GM10847 (cell line): ENCODE measurements around the gene EPN1.
"Not testable (repeated sequence)": the region's sequence is repeated elsewhere in the genome, so short reads cannot be mapped to it uniquely, and the experiment has no call there.

Source experiments
- POLR2A ChIP-seq: IDR thresholded peaks from 2 replicates; pipeline ENCODE4 v1.6.1; 2011; ENCODE audit not compliant: insufficient read length; ENCODE audit errors: extremely low read depth

EPN1 gene

DNA sequence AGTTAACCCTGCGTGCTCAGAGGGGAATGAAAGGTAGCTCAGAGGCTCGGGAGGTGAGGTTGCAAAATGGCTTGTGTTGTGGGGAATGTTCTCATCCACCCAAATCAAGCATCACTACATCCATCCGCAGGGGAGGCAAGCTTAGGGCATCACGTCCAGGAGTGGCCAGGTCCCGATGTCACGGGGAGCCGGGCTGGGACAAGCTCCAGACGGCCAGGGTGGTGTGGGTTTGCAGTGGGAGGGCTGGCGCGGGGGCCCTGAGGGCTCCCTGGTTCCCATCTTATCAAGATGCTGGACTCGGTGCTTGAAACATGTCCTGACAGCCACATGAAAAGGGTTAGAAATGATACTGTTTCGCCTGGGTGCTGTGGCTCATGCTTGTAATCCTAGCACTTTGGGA is 25.8 kb downstream of the EPN1 start:
- no peak for TF ChIP-seq POLR2A

DNA sequence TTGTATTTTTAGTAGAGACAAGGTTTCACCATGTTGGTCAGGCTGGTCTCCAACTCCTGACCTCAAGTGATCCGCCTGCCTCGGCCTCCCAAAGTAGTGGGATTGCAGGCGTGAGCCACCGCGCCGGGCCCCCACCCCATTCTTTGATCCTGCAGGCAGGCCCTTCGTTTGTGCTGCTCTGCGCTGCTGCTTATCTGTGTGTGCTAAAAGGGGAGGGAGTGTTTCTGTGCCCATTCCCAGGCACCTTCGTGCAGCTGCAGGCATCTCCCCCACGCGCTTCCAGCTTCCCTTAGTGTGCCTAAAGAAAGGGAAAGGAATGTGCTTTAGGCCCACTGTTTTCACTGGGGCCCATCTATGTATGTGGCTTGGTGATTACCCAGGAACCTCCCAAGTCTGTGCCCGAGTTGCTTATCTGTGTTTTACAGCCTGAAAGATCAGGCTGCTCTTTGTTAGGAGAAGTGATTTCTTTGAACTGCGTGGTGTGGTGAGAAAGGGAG is 27.2 kb downstream of the EPN1 start:
- no peak for TF ChIP-seq POLR2A

DNA sequence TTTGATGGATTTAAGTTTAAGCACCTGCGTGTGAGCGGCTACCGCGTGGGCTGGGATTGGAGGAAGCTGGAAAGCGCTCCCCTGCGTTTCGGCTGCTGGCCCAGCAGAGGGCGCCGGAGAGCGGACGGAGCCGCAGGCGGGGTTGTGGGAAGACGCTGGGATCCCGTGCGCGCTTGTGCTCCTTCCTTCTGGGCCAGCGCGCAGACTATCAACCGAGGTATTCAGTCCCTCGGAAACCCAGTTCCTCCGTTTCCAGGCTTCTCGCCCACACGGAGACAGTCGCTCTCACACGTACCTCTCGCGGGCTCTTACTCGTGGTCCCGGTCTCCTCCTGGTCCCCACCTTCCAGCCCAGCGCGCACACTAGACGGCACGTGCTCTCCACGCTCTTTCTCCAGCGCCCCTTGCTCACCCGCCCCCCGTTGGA is 28.8 kb downstream of the EPN1 start:
- TF ChIP-seq POLR2A = no peak

DNA sequence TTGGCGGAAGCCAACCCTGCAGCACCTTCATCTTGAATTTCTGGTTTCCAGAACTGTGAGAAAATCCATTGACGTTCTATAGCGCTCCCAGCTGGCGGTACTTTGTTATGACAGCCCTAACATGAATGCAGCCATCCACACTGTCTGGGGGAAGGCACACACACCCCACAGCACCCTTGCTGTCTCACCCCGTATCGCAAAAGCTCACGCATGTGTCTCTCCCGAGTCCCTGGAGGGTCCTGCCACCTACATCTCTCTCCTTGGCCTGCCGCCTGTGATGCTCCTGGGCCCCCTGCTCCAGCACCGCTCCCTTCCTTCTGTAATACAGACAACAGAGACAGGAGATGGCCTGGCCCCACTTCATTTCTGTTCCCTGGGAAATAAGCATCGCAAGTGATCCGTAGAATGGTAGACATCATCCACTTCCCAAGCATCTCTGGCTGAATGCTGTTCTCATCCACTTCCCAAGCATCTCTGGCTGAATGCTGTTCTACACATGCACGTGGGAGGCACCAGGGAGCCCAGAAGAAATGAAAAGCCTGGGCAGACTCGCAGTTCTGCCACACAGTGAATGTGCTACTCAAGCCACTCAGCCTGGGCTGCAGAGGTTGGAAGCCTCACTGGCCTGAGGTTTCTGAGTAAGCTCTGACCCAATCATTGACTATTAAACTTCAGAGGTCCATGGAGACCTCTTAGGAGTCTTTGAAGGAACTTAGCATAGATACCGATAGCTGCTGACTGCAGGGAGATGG is 29.6 kb downstream of the EPN1 start:
- TF ChIP-seq POLR2A = no peak

DNA sequence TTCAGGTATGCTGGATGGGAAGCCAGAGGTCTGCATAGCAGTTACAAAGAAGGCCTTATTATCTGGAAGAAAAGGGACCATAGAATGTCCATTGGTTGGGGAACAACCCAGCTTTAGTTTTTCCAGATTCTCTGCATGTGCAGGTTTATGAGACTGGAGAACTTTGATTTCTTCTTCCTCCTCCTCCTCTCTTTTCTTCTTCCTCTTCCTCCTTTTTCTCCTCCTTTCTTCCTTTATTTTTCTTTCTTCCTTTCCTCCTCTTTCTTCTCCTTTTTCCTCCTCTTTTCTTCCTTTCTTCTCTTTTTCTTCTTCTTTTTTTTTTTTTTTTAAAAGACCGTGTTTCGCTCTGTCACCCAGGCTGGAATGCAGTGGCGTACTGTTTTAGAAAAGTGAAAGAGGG is 30.9 kb downstream of the EPN1 start:
- no peak for TF ChIP-seq POLR2A

DNA sequence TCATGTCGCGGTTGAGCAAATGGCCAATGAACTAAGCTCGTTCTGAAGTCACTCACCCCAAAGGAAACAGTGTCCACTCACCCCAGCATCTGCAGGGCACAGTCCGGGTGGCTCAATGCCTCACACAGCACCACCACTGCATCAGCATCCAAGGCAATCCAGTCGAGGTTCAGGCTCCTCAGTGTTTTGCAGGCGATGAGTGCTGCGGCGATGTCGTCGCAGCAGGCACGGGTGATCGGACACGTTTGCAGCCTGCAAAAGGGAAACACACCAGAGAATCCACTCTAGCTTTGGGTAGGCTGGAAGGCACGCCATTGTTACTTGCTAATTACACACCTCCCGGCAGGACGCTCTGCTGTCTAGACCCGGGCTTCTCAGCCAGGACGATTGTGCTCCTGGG is 36.7 kb downstream of the EPN1 start:
- no peak for TF ChIP-seq POLR2A

DNA sequence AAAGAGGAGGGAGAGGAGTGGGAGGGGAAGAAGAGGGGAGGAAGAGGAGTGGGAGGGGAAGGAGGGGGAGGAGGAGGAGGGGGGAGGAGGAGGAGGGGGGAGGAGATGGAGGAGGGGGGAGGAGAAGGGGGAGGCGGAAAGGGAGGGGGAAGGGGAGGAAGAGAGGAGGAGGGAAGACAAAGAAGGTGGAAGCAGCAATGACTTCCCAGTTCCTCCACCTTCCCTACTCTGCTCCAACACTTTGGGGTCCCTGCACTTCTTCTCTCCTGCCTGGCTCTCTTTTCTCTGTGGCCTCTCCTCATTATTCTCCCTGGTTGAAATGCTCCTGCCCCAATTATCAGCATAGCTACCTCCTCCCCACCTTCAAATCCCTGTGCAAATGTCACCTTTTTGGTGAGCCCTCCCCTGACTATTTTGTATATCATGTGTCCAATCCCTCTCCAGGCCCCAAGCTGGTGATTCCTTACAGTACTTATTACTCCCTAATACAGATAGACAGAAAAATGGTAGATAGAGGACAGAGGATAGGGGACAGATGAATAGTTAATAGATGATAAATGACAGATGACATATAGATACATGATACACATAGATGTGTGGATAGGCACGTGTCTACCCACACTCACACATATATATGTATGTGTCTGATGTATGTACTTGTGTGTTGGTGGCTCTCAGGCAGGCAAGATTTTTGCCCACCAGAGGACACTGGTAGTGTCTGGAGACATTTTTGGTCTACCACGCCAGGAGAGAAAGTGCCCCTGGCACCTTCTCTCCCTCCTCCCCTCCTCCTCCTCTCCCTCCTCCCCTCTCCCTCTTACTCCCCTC is 38.0 kb downstream of the EPN1 start:
- TF ChIP-seq POLR2A = no peak

DNA sequence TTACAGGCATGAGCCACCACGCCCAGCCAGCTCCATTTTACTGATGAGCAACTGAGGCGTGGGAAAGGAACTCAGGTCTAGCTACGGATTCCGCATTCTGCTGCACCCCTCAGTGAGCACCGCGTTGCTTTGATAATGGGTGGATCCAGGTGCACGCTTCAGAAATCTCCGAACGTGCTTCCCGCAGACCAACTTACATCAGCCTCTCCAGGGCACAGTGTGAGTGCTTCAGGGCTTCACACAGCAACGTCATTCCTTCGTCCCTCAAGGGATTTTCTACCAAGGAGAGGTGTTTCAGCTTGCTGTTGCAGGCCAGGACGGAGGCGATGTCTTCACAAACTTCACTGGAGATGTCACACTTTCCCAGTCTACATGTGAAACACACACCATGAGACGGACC is 41.5 kb downstream of the EPN1 start:
- TF ChIP-seq POLR2A = no peak

DNA sequence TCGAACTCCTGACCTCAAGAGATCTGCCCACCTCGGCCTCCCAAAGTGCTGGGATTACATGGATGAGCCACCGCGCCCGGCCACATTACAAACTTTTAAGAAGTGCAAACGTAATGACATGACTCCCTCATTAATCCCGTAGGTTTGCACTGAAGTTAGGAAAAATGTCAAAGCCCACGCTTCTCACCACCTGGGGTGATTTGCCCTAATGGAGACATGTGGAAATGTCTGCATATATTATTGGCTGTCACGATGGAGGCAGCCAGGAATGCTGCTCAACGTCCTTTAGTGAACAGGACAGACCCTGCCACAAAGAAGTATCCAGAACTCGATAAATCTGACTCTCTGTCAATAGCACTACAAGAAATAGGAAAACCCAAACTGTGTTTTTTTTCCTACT is 42.2 kb downstream of the EPN1 start:
- no peak for TF ChIP-seq POLR2A

DNA sequence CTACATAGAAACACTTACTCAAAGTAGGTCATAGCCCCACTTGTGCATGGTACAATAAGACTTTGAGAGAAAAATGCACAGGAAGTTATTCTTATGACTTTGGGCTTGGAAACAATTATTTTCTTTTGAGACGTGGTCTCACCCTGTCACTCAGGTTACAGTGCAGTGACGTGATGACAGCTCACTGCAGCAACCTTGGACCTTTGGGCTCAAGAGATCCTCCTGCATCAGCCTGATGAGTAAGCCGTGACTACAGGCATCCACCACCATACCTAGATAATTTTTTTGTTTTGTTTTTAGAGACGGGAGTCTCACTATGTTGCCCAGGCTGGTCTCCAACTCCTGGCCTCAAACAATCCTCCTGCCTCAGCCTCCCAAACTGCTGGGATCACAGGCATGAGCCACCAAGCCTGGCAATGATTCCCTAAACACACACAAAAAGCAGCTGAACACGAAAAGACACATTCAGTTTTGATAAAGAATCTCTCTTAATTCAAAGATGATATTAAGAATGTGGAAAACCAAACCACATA is 45.3 kb downstream of the EPN1 start:
- no peak for TF ChIP-seq POLR2A

DNA sequence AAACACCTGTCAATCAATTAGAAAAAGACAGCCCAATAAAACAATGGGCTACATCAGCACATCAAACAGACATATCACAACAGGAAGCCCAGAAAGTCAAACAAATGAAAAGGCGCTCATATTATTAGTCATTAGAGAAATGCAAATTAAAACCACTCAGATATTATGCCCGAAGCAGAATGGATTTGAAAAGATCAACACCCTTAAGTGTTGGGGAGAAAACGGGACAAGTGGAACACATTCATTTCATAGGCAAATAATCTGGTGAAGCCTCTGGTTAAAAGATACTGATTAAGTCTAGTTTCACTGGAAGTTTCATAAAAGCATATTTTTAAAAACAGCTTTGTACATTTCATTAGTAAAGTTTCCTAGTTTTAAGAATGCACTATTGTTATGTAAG is 45.8 kb downstream of the EPN1 start:
- TF ChIP-seq POLR2A = no peak

DNA sequence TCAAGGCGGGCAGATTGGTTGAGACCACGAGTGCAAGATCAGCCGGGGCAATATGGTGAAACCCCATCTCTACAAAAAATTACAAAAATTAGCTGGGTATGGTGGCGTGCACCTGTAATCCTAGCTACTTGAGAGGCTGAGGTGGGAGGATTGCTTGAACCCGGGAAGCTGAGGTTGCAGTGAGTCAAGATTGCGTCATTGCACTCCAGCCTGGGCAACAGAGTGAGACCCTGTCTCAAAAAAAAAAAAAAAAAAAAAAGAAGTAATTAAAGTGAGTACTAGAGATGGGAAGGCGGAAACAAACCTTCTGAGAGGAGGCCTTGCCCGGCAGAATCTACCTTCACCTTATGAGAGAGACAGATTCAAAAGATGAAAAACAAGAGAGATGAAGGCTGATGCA is 48.5 kb downstream of the EPN1 start:
- no peak for TF ChIP-seq POLR2A

DNA sequence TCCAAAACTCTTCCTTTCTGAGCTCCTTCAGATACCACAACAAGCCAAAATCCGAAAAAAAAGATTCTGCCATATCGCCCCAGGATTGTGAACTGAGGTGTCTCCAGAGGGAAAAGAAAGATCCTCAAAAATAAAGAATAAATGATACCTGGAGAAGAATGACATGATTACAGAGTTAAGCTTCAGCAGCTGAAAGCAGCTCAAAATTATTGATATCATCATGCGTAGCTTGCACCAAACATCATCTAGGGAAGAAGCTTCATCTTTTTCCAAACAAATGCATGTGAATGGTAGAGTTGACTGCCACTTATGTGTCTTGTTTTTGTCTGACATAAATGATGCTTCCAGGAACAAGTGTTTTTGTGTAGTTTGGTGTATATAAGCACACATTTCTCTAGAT is 63.3 kb downstream of the EPN1 start, which contains the start of gene NLRP9:
NLRP9 (minus strand) TSS at position 101 of the 400 bp plus-strand sequence; CDS start at position 73, 28 bp downstream.
- no peak for TF ChIP-seq POLR2A

DNA sequence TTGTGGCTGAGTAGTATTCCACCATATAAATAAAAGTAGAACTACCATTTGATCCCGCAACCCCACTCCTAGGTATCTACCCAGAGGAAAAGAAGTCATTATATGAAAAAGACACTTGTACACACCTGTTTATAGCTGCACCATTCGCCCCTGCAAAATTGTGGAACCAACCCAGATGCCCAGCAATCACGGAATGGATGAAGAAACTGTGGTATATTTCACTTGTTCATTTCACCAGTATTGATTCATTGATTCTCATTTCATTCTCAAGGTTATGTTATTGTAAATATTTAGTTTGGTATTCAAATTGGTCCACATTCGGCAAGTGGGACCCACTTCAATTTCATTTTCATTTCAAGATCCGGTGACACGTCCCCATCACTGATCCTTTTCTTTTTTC is 75.7 kb downstream of the EPN1 start:
- no peak for TF ChIP-seq POLR2A

DNA sequence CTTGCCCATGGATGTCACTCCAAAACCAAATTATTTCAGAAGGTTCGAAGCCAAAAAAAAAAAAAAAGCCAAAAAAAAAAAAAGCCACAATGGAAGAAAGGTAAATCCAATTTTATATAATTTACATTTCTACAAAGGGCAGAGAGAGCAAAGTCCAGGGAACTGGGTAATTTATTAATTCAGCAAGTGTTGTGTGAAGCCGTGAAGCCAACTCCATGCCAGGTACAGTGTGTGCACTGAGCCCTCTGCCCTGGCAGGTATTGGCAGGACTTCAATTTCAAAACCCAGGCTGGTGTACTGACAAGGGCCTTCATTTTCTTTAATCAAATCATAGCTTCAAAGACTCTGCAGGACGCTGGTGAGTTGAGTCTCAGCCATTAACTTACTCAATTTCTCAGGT is 78.4 kb downstream of the EPN1 start:
- no peak for TF ChIP-seq POLR2A

DNA sequence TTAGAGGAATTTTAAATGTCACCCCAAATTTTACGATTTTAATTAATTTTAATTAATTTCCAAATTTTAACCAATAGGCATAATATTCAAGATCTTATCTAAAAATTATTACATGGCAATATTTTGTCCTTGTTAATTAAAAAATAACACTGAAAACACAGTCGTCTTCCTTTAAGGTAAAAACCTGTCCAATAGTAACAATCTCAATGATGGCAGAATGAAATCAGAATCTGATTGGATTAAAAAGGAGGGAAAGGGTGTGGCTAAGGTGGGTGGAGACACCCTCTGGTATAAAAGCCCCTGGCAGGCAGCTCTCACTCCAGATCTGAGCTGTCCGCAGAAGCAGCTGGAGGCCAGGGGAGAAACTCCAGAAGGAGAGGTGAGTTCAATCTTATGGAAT is 83.8 kb downstream of the EPN1 start, which contains the start of gene RFPL4A:
RFPL4A (plus strand) TSS at position 301 of the 400 bp plus-strand sequence. CDS start 2,704 bp downstream, outside the sequence.
- TF ChIP-seq POLR2A = not testable (repeated sequence)
